GM18858 (cell line): Measurements from ENCODE around the gene SLC25A22.

Experiments
- ATAC-seq: cut with Tn5 transposase; IDR thresholded peaks from one replicate; pipeline ENCODE4 v1.9.1; 2021; ENCODE audit not compliant: unreplicated experiment

The SLC25A22 gene

DNA sequence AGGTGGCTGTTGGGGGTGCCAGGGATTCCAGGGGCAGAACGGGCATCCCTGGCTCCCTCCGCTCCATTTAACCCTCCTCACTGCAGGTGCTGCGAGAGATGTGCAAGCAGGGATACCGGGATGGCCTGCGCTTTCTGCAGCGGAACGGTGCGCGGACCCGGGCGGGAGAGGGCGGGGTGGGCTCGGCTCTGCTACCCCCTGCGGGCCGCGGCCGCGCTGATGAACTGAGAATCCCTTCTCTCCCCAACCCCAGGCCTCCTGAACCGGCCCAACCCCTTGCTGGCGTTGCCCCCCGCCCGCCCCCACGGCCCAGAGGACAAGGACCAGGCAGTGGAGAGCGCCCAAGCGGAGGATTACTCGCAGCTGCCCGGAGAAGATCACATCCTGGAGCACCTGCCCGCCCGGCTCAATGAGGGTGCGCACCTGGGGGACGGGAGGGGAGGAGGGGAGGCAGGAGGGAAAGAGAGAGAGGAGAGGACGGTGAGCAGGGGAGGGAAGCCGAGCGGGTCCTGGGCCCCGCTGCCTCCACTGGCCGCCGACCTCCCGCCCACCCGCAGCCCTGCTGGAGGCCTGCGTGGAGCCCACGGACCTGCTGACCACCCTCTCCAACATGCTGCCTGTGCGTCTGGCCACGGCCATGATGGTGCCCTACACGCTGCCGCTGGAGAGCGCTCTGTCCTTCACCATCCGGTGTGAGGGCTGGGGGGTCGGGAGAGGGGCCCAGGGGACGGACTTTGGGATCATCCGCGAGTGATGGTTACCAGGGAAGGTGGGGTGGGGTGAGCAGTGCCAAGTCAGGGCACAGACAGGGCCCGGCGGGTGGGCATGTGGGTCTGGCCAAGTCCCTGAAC is 25.6 kb upstream of the SLC25A22 start:
- no peak for ATAC-seq

DNA sequence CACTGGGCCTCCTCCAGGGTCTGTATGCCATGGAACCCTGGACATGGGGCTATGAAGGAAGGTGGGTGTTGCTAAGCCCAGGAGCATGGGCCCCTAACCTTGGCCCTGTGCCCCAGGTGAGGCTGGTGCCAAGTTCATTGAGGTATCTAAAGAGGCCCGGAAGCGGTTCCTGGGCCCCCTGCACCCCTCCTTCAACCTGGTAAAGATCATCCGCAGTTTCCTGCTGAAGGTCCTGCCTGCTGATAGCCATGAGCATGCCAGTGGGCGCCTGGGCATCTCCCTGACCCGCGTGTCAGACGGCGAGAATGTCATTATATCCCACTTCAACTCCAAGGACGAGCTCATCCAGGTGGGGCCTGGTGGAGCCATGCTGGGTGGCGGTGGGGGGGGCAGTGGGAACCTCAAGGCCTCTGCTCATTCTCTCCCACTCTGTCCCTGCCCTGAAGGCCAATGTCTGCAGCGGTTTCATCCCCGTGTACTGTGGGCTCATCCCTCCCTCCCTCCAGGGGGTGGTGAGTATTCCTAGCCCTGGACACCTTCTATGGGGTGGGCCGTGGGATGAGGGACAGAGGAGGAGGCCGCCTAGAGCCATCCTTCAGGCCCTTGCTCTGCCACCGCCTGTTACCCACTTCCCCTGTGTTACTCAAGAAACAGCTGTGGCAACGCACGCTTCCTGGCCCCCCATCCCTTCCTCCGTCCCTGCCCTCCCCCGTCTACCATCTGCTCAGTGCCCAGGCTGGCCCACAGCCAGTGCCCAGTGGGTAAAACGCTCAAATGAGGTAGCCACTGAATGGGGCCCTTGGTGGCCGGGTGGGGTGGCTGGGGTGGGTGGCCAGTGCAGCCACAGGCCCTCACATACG is 23.7 kb upstream of the SLC25A22 start:
- no peak for ATAC-seq

DNA sequence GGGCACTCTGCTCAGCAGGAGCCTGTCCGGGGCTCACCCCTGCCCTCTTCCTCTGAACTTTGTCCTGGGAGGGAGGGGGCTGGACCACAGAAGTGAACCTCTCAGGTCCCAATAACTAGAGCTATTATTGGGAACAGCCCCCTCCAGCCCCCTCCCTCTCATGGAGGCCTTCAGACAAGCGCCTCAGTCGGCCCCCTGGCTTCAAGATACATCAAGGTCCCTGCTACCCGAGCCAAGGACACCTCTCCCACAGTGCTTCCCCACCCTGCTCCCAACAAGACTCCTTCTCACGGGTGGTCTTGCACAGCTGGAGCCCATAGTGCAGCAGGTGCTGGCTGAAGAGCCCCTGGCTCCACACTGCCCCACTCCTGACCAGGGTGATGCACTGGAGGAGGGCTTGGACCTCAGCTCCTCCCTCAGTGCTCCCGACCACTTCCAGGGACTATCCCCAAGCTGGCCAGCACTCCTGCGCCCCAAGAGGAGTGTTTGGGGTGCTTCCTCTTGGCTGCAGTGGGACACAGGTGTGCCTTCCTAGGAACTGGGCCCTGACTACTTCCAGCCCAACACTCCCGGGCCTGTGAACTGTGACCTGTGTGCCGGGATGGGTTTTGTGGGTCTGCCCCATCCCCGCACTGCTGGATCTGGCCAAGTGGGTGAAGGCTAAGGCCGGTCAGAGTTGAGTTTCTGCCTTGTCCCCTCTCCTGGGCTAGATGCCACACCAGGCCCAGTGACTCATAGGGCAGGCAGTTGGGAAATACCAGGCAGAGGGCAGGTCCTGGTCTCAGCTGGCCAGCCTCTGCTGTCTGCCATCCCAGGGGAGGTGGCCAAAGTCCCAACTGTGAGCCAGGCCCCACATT is 22.8 kb upstream of the SLC25A22 start:
- no peak for ATAC-seq

DNA sequence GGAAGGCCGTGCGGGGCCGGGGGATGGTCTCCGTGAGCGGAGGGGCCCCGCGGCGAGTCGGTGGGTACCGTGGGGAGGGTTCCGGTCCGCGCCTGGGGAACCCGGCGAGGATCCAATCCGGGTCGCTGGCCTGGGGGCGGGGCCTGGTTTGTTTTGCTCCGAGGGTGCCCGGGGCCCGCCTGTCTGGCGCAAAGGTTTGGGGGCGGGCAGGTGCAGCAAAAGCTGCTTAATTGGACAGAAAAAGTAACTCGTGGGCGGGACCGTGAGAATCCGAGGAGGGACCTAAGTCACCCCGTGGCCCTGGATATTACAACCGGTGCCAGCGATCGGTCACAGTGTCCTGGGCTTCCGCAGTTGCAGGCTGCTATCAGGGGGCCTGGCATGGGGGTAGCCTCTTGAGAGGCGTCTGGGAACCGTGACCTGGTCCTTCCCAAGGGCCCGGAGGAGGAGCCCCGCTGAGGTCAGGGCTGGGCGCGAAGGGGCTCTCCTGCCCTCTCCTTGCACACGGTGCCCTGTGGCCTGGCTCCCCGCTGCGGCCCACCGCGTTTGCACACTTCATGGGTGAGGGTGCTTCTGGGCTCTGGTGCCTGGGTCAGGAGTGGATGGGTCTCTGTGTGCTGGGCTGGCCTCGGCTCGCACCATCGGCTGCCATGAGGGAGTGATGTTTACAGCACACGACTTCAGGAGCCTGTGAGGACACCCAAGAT is 22.0 kb upstream of the SLC25A22 start:
- peak; percentile 39 for ATAC-seq

GRCh38 chr11:819129-819931 is 21.2 kb upstream of the SLC25A22 start:
- ATAC-seq: peak; percentile 47

GRCh38 chr11:818396-819128 is 20.5 kb upstream of the SLC25A22 start, which contains the start of gene PNPLA2:
PNPLA2 (plus strand) TSS chr11:818914; CDS start chr11:819719, 805 bp downstream.
- ATAC-seq: no peak

- no peak for ATAC-seq
Observed at GRCh38 chr11:816433-816779, 18.3 kb upstream of the SLC25A22 start.

- ATAC-seq: no peak
Observed at GRCh38 chr11:815675-816432, 17.8 kb upstream of the SLC25A22 start.

DNA sequence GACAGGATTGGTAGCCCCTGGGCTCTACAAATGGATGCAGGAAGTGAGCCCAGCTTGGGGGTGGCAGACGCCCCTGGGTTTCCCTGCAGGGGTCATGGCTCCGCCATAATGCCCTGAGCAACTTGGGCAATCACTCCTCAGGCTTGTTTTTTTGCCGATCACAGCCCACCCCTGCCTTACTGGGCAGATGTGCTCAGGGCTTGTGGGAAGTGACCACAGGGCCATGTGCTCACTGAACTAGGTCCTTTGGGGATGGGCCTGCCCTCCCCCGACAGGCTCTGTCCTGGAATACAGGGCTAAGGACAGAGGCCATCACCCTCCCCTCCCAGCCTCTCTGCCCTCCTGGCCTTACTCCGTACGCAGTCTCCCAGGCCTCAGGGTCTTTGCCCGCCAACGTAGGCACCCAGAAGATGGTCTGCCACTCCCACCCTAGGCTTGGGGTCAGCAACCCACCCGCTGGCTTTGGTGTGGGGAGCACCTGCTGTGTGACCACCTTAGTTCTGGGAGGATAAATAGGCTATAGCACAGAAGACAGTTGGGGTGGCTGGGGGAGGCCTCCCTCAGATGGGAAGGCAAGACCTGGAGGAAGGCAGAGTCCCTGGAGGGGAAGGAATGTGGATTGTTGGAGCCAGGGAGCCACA is 15.5 kb upstream of the SLC25A22 start:
- no peak for ATAC-seq

DNA sequence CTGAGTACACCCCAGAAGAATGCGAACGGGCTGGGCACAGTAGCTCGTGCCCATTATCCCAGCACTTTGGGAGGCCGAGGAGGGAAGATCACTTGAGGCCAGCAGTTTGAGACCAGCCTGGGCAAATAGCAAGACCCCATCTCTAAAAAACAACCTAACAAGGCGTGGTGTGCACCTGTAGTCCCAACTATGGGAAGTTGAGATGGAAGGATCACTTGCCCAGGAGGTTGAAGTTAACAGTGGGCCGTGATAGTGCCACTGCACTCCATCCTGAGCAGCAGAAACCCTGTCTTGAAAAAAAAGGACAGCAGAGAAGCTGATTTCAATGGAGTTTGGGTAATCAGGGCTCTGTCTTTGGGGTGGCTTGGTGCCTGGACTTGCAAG is 15.0 kb upstream of the SLC25A22 start:
- no peak for ATAC-seq

- no peak for ATAC-seq
Observed at GRCh38 chr11:812390-812789, 14.3 kb upstream of the SLC25A22 start.

DNA sequence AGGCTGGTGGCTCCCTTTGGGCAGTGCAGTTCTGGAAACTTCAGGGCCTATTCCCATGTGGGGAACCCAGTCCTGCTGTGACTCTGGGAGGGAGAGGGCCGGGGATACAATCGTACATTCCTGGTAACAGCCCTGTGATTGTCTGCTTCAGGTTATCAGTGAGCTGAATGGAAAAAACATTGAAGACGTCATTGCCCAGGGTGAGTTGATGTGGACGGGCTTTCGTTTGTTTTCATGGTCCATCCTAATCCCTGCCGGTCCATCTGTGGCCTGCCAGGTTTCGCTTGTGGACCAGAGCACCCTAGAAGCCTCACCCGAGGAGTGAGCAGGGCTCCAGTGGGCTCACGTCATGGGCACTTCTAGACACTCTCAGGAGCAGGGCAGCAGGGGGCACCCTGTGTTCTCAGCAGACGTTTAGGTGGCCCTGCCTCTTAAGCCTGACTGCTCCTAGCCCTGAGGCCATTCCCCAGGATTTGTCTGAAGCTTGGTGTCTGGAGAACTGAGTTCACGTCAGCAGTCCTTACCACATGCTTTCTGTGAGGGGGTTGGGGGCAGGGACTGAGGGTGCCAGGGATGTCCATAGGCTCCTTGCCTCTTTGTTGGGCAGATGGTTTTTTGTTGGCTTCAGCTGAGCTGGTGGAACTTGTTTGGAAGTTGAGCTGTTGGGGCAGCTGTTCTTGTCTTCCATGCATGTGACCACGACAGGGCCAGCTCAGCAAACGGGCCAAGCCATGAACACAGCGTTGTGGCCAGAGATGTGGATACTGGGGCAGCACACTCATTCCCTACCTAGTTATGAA is 13.6 kb upstream of the SLC25A22 start:
- no peak for ATAC-seq

GRCh38 chr11:810040-810567 is 12.0 kb upstream of the SLC25A22 start:
- peak; percentile 2 for ATAC-seq

- peak; percentile 53 for ATAC-seq
Observed at GRCh38 chr11:809287-810039, 11.4 kb upstream of the SLC25A22 start, which contains the start of gene RPLP2. RPLP2 (plus strand) TSS chr11:809967; CDS start chr11:810235, 268 bp downstream.

GRCh38 chr11:808427-809286 is 10.6 kb upstream of the SLC25A22 start:
- peak; percentile 6 for ATAC-seq
